Activated T-helper 17 cell treated with anti-CD3 and anti-CD28 coated beads, Interleukin-2, amount 50 U/mL, for 72 hours (primary cell): ENCODE data around the gene IL6ST. TPM values are rescaled to one million over a fixed set of nuclear protein-coding genes. Genes with fewer than 3 reads are reported as not detected.
"Not testable (repeated sequence)": the region's sequence is repeated elsewhere in the genome, so short reads cannot be mapped to it uniquely, and the experiment has no call there.

Source experiments
- ATAC-seq: fragments of 150-1000 bp; cut with Tn5 transposase; replicated peaks from 2 replicates; pipeline ENCODE4 v1.10.0; 2021; ENCODE audit warnings: mild to moderate bottlenecking, moderate library complexity
- H3K27ac Mint-ChIP-seq: one replicate; pipeline ENCODE4 v1.8.0; 2022; ENCODE audit warnings: mixed read lengths
- H3K27me3 Mint-ChIP-seq: one replicate; pipeline ENCODE4 v1.8.0; 2022; ENCODE audit warnings: mixed read lengths
- H3K36me3 Mint-ChIP-seq: one replicate; pipeline ENCODE4 v1.8.0; 2022; ENCODE audit warnings: low read depth, mild to moderate bottlenecking, mixed read lengths
- H3K4me1 Mint-ChIP-seq: one replicate; pipeline ENCODE4 v1.8.0; 2022; ENCODE audit warnings: mixed read lengths
- H3K4me3 Mint-ChIP-seq: one replicate; pipeline ENCODE4 v1.8.0; 2022; ENCODE audit warnings: mild to moderate bottlenecking, mixed read lengths
- H3K9me3 Mint-ChIP-seq: one replicate; pipeline ENCODE4 v1.8.0; 2022; ENCODE audit warnings: mixed read lengths
- total RNA-seq, 2 donors: library from RNA; stranded (reverse); gene quantifications; one replicate each; pipeline ENCODE4 v1.2.3, GENCODE V29; 2022

IL6ST gene
- 10 to 100 TPM; 28.1 to 66.8 TPM for total RNA-seq

- Mint-ChIP-seq H3K4me3 (peak within 1 kb of the TSS; percentile 96), H3K9me3 (no peaks in the 10 kb centered on the region), H3K27me3 (no peaks in the 10 kb centered on the region), H3K4me1 (peaks cover 40% of the 10 kb centered on the region), H3K36me3 (peaks cover 46% of the 10 kb centered on the region), H3K27ac (peak within 1 kb of the TSS; percentile 98)
- peak; percentile 10 for ATAC-seq
These were observed at the start of gene IL6ST for GRCh38 chr5:55994495-55994997. Gene IL6ST, minus strand, starts transcription at chr5:55994963. Its CDS starts 18,685 bp downstream, at chr5:55976278.

GRCh38 chr5:56039985-56040384 lies 45.2 kb upstream of the IL6ST start:
- H3K4me3 Mint-ChIP-seq = no peak overlapping the region
- peaks cover 12% of the 10 kb centered on the region for H3K4me1 Mint-ChIP-seq
- H3K27me3 Mint-ChIP-seq = peaks cover 5% of the 10 kb centered on the region

GRCh38 chr5:56038206-56038605 lies 43.4 kb upstream of the IL6ST start:
- not testable (repeated sequence) for H3K27me3 Mint-ChIP-seq, ATAC-seq, H3K36me3 Mint-ChIP-seq, H3K9me3 Mint-ChIP-seq, H3K4me1 Mint-ChIP-seq, H3K4me3 Mint-ChIP-seq, H3K27ac Mint-ChIP-seq

More at GRCh38 chr5:56039985-56040384, 45.2 kb upstream of the IL6ST start:
- H3K36me3 Mint-ChIP-seq = no peaks in the 10 kb centered on the region
- no peaks in the 10 kb centered on the region for H3K9me3 Mint-ChIP-seq
- H3K27ac Mint-ChIP-seq = no peak overlapping the region
- ATAC-seq = no peak

- H3K27ac Mint-ChIP-seq = no peak overlapping the region
- no peak for ATAC-seq
- peaks cover 9% of the 10 kb centered on the region for H3K4me1 Mint-ChIP-seq
- H3K4me3 Mint-ChIP-seq = no peak overlapping the region
- no peaks in the 10 kb centered on the region for H3K36me3 Mint-ChIP-seq
- no peaks in the 10 kb centered on the region for H3K9me3 Mint-ChIP-seq
- peaks cover 5% of the 10 kb centered on the region for H3K27me3 Mint-ChIP-seq
These were observed 42.8 kb upstream of the IL6ST start for GRCh38 chr5:56037531-56038010.

GRCh38 chr5:56035394-56035793 lies 40.6 kb upstream of the IL6ST start:
- H3K4me3 Mint-ChIP-seq, H3K9me3 Mint-ChIP-seq, H3K27me3 Mint-ChIP-seq, H3K4me1 Mint-ChIP-seq, H3K36me3 Mint-ChIP-seq, H3K27ac Mint-ChIP-seq, ATAC-seq: not testable (repeated sequence)

GRCh38 chr5:56029871-56030630 lies 35.3 kb upstream of the IL6ST start:
- H3K27ac Mint-ChIP-seq, ATAC-seq, H3K4me3 Mint-ChIP-seq, H3K4me1 Mint-ChIP-seq, H3K36me3 Mint-ChIP-seq, H3K9me3 Mint-ChIP-seq, H3K27me3 Mint-ChIP-seq: not testable (repeated sequence)

GRCh38 chr5:56029457-56029856 lies 34.7 kb upstream of the IL6ST start:
- Mint-ChIP-seq H3K36me3 (no peaks in the 10 kb centered on the region), H3K27ac (no peak overlapping the region), H3K9me3 (no peaks in the 10 kb centered on the region), H3K4me1 (peaks cover 5% of the 10 kb centered on the region), H3K4me3 (no peak overlapping the region), H3K27me3 (no peaks in the 10 kb centered on the region)
- ATAC-seq = no peak

- no peaks in the 10 kb centered on the region for H3K9me3 Mint-ChIP-seq
- ATAC-seq = no peak
- H3K36me3 Mint-ChIP-seq = no peaks in the 10 kb centered on the region
- no peak overlapping the region for H3K27ac Mint-ChIP-seq
- no peak overlapping the region for H3K4me3 Mint-ChIP-seq
- no peaks in the 10 kb centered on the region for H3K27me3 Mint-ChIP-seq
- peaks cover 5% of the 10 kb centered on the region for H3K4me1 Mint-ChIP-seq
These were observed 33.9 kb upstream of the IL6ST start for GRCh38 chr5:56028708-56029107.

GRCh38 chr5:56026863-56027300 lies 32.1 kb upstream of the IL6ST start:
- Mint-ChIP-seq H3K4me1 (peaks cover 5% of the 10 kb centered on the region), H3K9me3 (no peaks in the 10 kb centered on the region), H3K36me3 (no peaks in the 10 kb centered on the region), H3K4me3 (no peak overlapping the region), H3K27ac (no peak overlapping the region), H3K27me3 (no peaks in the 10 kb centered on the region)
- peak; percentile 95 for ATAC-seq

GRCh38 chr5:56025151-56025885 lies 30.6 kb upstream of the IL6ST start:
- Mint-ChIP-seq H3K9me3 (no peaks in the 10 kb centered on the region), H3K4me3 (no peak overlapping the region), H3K27me3 (no peaks in the 10 kb centered on the region), H3K4me1 (peaks cover 5% of the 10 kb centered on the region), H3K27ac (no peak overlapping the region), H3K36me3 (no peaks in the 10 kb centered on the region)
- ATAC-seq = no peak

GRCh38 chr5:56024810-56025150 lies 30.0 kb upstream of the IL6ST start:
- H3K4me3 Mint-ChIP-seq = no peak overlapping the region
- H3K36me3 Mint-ChIP-seq = no peaks in the 10 kb centered on the region
- H3K27me3 Mint-ChIP-seq = no peaks in the 10 kb centered on the region
- peaks cover 5% of the 10 kb centered on the region for H3K4me1 Mint-ChIP-seq
- no peaks in the 10 kb centered on the region for H3K9me3 Mint-ChIP-seq
- H3K27ac Mint-ChIP-seq = no peak overlapping the region
- no peak for ATAC-seq

- Mint-ChIP-seq H3K9me3 (no peaks in the 10 kb centered on the region), H3K27me3 (no peaks in the 10 kb centered on the region), H3K27ac (no peak overlapping the region), H3K4me1 (peaks cover 5% of the 10 kb centered on the region), H3K36me3 (no peaks in the 10 kb centered on the region), H3K4me3 (no peak overlapping the region)
- no peak for ATAC-seq
These were observed 28.5 kb upstream of the IL6ST start for GRCh38 chr5:56023296-56023695.

GRCh38 chr5:56019306-56020272 lies 24.8 kb upstream of the IL6ST start:
- peaks cover 4% of the 10 kb centered on the region for H3K9me3 Mint-ChIP-seq
- H3K36me3 Mint-ChIP-seq = no peaks in the 10 kb centered on the region
- no peak overlapping the region for H3K4me3 Mint-ChIP-seq
- no peak for ATAC-seq
- peaks cover 5% of the 10 kb centered on the region for H3K4me1 Mint-ChIP-seq
- H3K27me3 Mint-ChIP-seq = no peaks in the 10 kb centered on the region
- no peak overlapping the region for H3K27ac Mint-ChIP-seq

GRCh38 chr5:56018832-56019231 lies 24.1 kb upstream of the IL6ST start:
- Mint-ChIP-seq H3K36me3 (no peaks in the 10 kb centered on the region), H3K27me3 (no peaks in the 10 kb centered on the region), H3K27ac (no peak overlapping the region), H3K4me3 (no peak overlapping the region), H3K9me3 (peaks cover 4% of the 10 kb centered on the region), H3K4me1 (peaks cover 5% of the 10 kb centered on the region)
- ATAC-seq = no peak
